ENCODE data around the gene ABCG5. TPM values are rescaled to one million over a fixed set of nuclear protein-coding genes. Genes with fewer than 3 reads are reported as not detected.

Gene ABCG5
- total RNA-seq, 1 donor from 2014 or later: not detected

- DNase-seq (ENCODE audit: low read depth): no peak
Measured at GRCh38 chr2:43806719-43807031, 32.0 kb downstream of the ABCG5 start.

- DNase-seq (ENCODE audit: low read depth): no peak
Measured at GRCh38 chr2:43803113-43803512, 35.5 kb downstream of the ABCG5 start.

- no peak for DNase-seq (ENCODE audit: low read depth)
Measured at GRCh38 chr2:43802135-43802534, 36.5 kb downstream of the ABCG5 start.

- no peak for DNase-seq (ENCODE audit: low read depth)
Measured at GRCh38 chr2:43800894-43801293, 37.7 kb downstream of the ABCG5 start.

GRCh38 chr2:43798300-43798699 is 40.3 kb downstream of the ABCG5 start:
- DNase-seq (ENCODE audit: low read depth): no peak

GRCh38 chr2:43796206-43796605 is 42.4 kb downstream of the ABCG5 start:
- DNase-seq (ENCODE audit: low read depth): no peak

GRCh38 chr2:43794956-43795355 is 43.7 kb downstream of the ABCG5 start:
- no peak for DNase-seq (ENCODE audit: low read depth)

GRCh38 chr2:43792653-43793052 is 46.0 kb downstream of the ABCG5 start:
- peak; percentile 97 for DNase-seq (ENCODE audit: low read depth)

- no peak for DNase-seq (ENCODE audit: low read depth)
Measured at GRCh38 chr2:43791035-43791765, 47.4 kb downstream of the ABCG5 start.

GRCh38 chr2:43790147-43790546 is 48.5 kb downstream of the ABCG5 start:
- DNase-seq (ENCODE audit: low read depth): no peak

GRCh38 chr2:43788646-43789045 is 50.0 kb downstream of the ABCG5 start:
- no peak for DNase-seq (ENCODE audit: low read depth)

GRCh38 chr2:43787895-43788294 is 50.7 kb downstream of the ABCG5 start:
- no peak for DNase-seq (ENCODE audit: low read depth)

- no peak for DNase-seq (ENCODE audit: low read depth)
Measured at GRCh38 chr2:43778233-43778632, 60.4 kb downstream of the ABCG5 start.

- no peak for DNase-seq (ENCODE audit: low read depth)
Measured at GRCh38 chr2:43777306-43777926, 61.2 kb downstream of the ABCG5 start.

- DNase-seq (ENCODE audit: low read depth): no peak
Measured at GRCh38 chr2:43776324-43776723, 62.3 kb downstream of the ABCG5 start.

- DNase-seq (ENCODE audit: low read depth): no peak
Measured at GRCh38 chr2:43774617-43775016, 64.0 kb downstream of the ABCG5 start.

- DNase-seq (ENCODE audit: low read depth): peak; percentile 88
Measured at GRCh38 chr2:43773876-43774613, 64.6 kb downstream of the ABCG5 start, which contains the start of gene DYNC2LI1. Gene DYNC2LI1, plus strand, starts transcription at chr2:43774039. Its CDS starts 100 bp downstream, at chr2:43774139.

- peak; percentile 90 for DNase-seq (ENCODE audit: low read depth)
Measured at GRCh38 chr2:43766006-43766405, 72.6 kb downstream of the ABCG5 start.

GRCh38 chr2:43764086-43764705 is 74.4 kb downstream of the ABCG5 start:
- no peak for DNase-seq (ENCODE audit: low read depth)

- DNase-seq (ENCODE audit: low read depth): no peak
Measured at GRCh38 chr2:43763091-43763490, 75.5 kb downstream of the ABCG5 start.
